Trophoblast cell (in vitro differentiated cells and primary cell): ENCODE results near the gene ZNF618.

Source experiments
- DNase-seq, 2 donors: peaks; one replicate each; pipeline ENCODE4 v3.0.0-alpha.2; 2016
- H2AFZ ChIP-seq: 2 replicates; pipeline ENCODE4 v1.6.1; 2013; ENCODE audit warnings: low read length, moderate library complexity, mild to moderate bottlenecking; ENCODE audit not compliant: insufficient read depth, poor library complexity
- H2AK5ac ChIP-seq: 2 replicates; pipeline ENCODE4 v1.6.1; 2013; ENCODE audit warnings: mild to moderate bottlenecking, low read length
- H2BK120ac ChIP-seq: 2 replicates; pipeline ENCODE4 v1.6.1; 2013; ENCODE audit warnings: low read length, mild to moderate bottlenecking, moderate library complexity; ENCODE audit not compliant: insufficient read depth, poor library complexity
- H2BK12ac ChIP-seq: 2 replicates; pipeline ENCODE4 v1.6.1; 2013; ENCODE audit warnings: mild to moderate bottlenecking, low read length, moderate library complexity
- H2BK5ac ChIP-seq: 2 replicates; pipeline ENCODE4 v1.6.1; 2013; ENCODE audit warnings: low read length, low read depth, moderate library complexity, mild to moderate bottlenecking; ENCODE audit not compliant: poor library complexity
- H3K14ac ChIP-seq: 2 replicates; pipeline ENCODE4 v1.6.1; 2013; ENCODE audit warnings: mild to moderate bottlenecking, low read length
- H3K18ac ChIP-seq: 2 replicates; pipeline ENCODE4 v1.6.1; 2013; ENCODE audit warnings: mild to moderate bottlenecking, low read length
- H3K23ac ChIP-seq: 2 replicates; pipeline ENCODE4 v1.6.1; 2013; ENCODE audit warnings: low read length
- H3K27ac ChIP-seq: 2 replicates; pipeline ENCODE4 v1.5.1; 2013; ENCODE audit warnings: low read depth, mild to moderate bottlenecking, inconsistent platforms, low read length, moderate library complexity
- H3K27me3 ChIP-seq: 2 replicates; pipeline ENCODE4 v1.6.1; 2013; ENCODE audit warnings: inconsistent platforms, mild to moderate bottlenecking, low read length, moderate library complexity; ENCODE audit not compliant: insufficient read depth
- H3K36me3 ChIP-seq, 2 experiments: 1 replicate in 1 of 2; 2 replicates in 1 of 2; pipeline ENCODE4 v1.6.1; 2013; ENCODE audit warnings: low read length in 2 of 2, mild to moderate bottlenecking in 2 of 2, moderate library complexity in 1 of 2; ENCODE audit not compliant: insufficient read depth in 2 of 2, control insufficient read depth in 1 of 2
- H3K4ac ChIP-seq: 2 replicates; pipeline ENCODE4 v1.6.1; 2013; ENCODE audit warnings: low read depth, mild to moderate bottlenecking, low read length, moderate library complexity
- H3K4me1 ChIP-seq, 2 experiments: 1 replicate in 1 of 2; 2 replicates in 1 of 2; pipeline ENCODE4 v1.6.1; 2013; ENCODE audit warnings: low read length in 2 of 2, mild to moderate bottlenecking in 2 of 2, moderate library complexity in 1 of 2; ENCODE audit not compliant: insufficient read depth in 2 of 2, control insufficient read depth in 1 of 2
- H3K4me2 ChIP-seq: 2 replicates; pipeline ENCODE4 v1.6.1; 2013; ENCODE audit warnings: inconsistent platforms, mild to moderate bottlenecking, low read length, moderate library complexity
- H3K4me3 ChIP-seq: 2 replicates; pipeline ENCODE4 v1.5.1; 2013; ENCODE audit warnings: mild to moderate bottlenecking, low read depth, low read length, inconsistent platforms
- H3K79me1 ChIP-seq: one replicate; pipeline ENCODE4 v1.6.1; 2013; ENCODE audit warnings: low read length
- H3K79me2 ChIP-seq: 2 replicates; pipeline ENCODE4 v1.6.1; 2013; ENCODE audit warnings: low read length, mild to moderate bottlenecking; ENCODE audit not compliant: control insufficient read depth, insufficient read depth, poor library complexity
- H3K9ac ChIP-seq: 2 replicates; pipeline ENCODE4 v1.6.1; 2013; ENCODE audit warnings: mild to moderate bottlenecking, low read length
- H3K9me3 ChIP-seq: 2 replicates; pipeline ENCODE4 v1.6.1; 2013; ENCODE audit warnings: low read depth, mild to moderate bottlenecking, control low read depth, inconsistent platforms, low read length; ENCODE audit not compliant: insufficient read depth
- H4K12ac ChIP-seq: 2 replicates; pipeline ENCODE4 v1.6.1; 2013; ENCODE audit warnings: low read depth, mild to moderate bottlenecking, low read length, moderate library complexity
- H4K8ac ChIP-seq: 2 replicates; pipeline ENCODE4 v1.6.1; 2013; ENCODE audit warnings: low read depth, mild to moderate bottlenecking, low read length, moderate library complexity
- H4K91ac ChIP-seq: one replicate; pipeline ENCODE4 v1.6.1; 2013; ENCODE audit warnings: low read depth, mild to moderate bottlenecking, low read length, moderate library complexity
- WGBS: extraction: QIAGEN DNeasy Blood & Tissue Kit; methylation state at CpG from one replicate; pipeline ENCODE4 v1.1.7; 2013; ENCODE audit warnings: missing lambda C conversion rate; ENCODE audit not compliant: insufficient read length, insufficient coverage; ENCODE audit errors: extremely low coverage; 5-methylcytosine and 5-hydroxymethylcytosine counted together

The ZNF618 gene

GRCh38 chr9:113931140-113931539 is 55.0 kb downstream of the ZNF618 start:
- Histone ChIP-seq H3K18ac (no peak overlapping the region), H2BK12ac (no peak overlapping the region), H2AFZ (no peak overlapping the region), H3K4me1 (no peaks in the 10 kb centered on the region), H4K12ac (no peak overlapping the region), H3K9me3 (no peaks in the 10 kb centered on the region), H3K4me2 (no peak overlapping the region), H3K27me3 (no peaks in the 10 kb centered on the region), H4K91ac (no peak overlapping the region), H3K4me3 (no peak overlapping the region), H4K8ac (no peak overlapping the region), H3K4ac (no peak overlapping the region), H2BK120ac (no peak overlapping the region), H3K79me1 (no peaks in the 10 kb centered on the region), H3K27ac (no peak overlapping the region), H2AK5ac (no peak overlapping the region), H3K14ac (no peak overlapping the region), H3K79me2 (no peaks in the 10 kb centered on the region), H3K23ac (no peak overlapping the region), H3K9ac (no peak overlapping the region), H2BK5ac (no peak overlapping the region), H3K36me3 (no peaks in the 10 kb centered on the region)
- WGBS: no CpG with 5 or more reads among the region's 5 CpGs
- DNase-seq: no peak

DNA sequence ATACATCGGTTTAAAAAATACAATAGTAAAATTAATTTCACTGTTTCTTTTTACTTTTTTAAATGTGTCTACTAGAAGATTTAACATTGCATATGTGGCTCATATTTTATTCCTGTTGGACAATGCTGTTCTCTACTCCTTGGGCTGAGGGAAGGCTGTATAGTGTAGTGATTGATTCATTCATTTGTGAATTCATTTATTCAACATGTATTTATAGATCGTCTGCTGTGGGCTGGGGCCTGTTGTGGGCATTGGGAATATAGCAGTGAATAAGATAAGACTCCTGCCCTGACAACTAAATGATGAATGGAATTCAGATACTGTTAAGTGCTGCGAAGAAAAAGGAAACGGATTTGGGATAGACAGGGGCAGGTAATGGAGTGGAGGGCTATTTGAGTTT is 55.7 kb downstream of the ZNF618 start:
- Histone ChIP-seq H3K4me1 (no peaks in the 10 kb centered on the region), H3K4me2 (no peak overlapping the region), H4K91ac (no peak overlapping the region), H2BK5ac (no peak overlapping the region), H3K14ac (no peak overlapping the region), H3K23ac (no peak overlapping the region), H3K36me3 (no peaks in the 10 kb centered on the region), H4K8ac (no peak overlapping the region), H3K4me3 (no peak overlapping the region), H3K18ac (no peak overlapping the region), H2BK12ac (no peak overlapping the region), H2AFZ (no peak overlapping the region), H3K9ac (no peak overlapping the region), H3K27me3 (no peaks in the 10 kb centered on the region), H3K27ac (no peak overlapping the region), H2BK120ac (no peak overlapping the region), H3K79me1 (no peaks in the 10 kb centered on the region), H3K79me2 (no peaks in the 10 kb centered on the region), H4K12ac (no peak overlapping the region), H3K9me3 (no peaks in the 10 kb centered on the region), H3K4ac (no peak overlapping the region), H2AK5ac (no peak overlapping the region)
- no peak for DNase-seq
- no CpG with 5 or more reads among the region's 4 CpGs for WGBS

GRCh38 chr9:113932906-113933584 is 56.9 kb downstream of the ZNF618 start:
- H4K8ac ChIP-seq: no peak overlapping the region
- H3K4me2 ChIP-seq: no peak overlapping the region
- H2BK12ac ChIP-seq: no peak overlapping the region
- H3K9ac ChIP-seq: no peak overlapping the region
- no peaks in the 10 kb centered on the region for H3K9me3 ChIP-seq
- no peak overlapping the region for H4K91ac ChIP-seq
- H4K12ac ChIP-seq: no peak overlapping the region
- no peak overlapping the region for H3K18ac ChIP-seq
- no peaks in the 10 kb centered on the region for H3K27me3 ChIP-seq
- no peak overlapping the region for H2BK5ac ChIP-seq
- H3K79me2 ChIP-seq: no peaks in the 10 kb centered on the region
- H2BK120ac ChIP-seq: no peak overlapping the region
- DNase-seq: no peak
- H3K23ac ChIP-seq: no peak overlapping the region
- no CpG with 5 or more reads among the region's 8 CpGs for WGBS
- no peak overlapping the region for H2AK5ac ChIP-seq
- H3K4me3 ChIP-seq: no peak overlapping the region
- H3K4me1 ChIP-seq: no peaks in the 10 kb centered on the region
- no peak overlapping the region for H2AFZ ChIP-seq
- H3K27ac ChIP-seq: no peak overlapping the region
- no peak overlapping the region for H3K14ac ChIP-seq
- no peaks in the 10 kb centered on the region for H3K79me1 ChIP-seq
- no peaks in the 10 kb centered on the region for H3K36me3 ChIP-seq
- H3K4ac ChIP-seq: no peak overlapping the region

GRCh38 chr9:113933671-113934070 is 57.6 kb downstream of the ZNF618 start:
- no peaks in the 10 kb centered on the region for H3K27me3 ChIP-seq
- no peaks in the 10 kb centered on the region for H3K79me2 ChIP-seq
- no peak overlapping the region for H3K9ac ChIP-seq
- no peak overlapping the region for H2AK5ac ChIP-seq
- H3K27ac ChIP-seq: no peak overlapping the region
- DNase-seq: no peak
- H2BK5ac ChIP-seq: no peak overlapping the region
- no peak overlapping the region for H3K14ac ChIP-seq
- no peak overlapping the region for H2AFZ ChIP-seq
- no peak overlapping the region for H3K4ac ChIP-seq
- no peak overlapping the region for H4K91ac ChIP-seq
- no peak overlapping the region for H3K4me3 ChIP-seq
- no peak overlapping the region for H3K4me2 ChIP-seq
- H3K36me3 ChIP-seq: no peaks in the 10 kb centered on the region
- H3K23ac ChIP-seq: no peak overlapping the region
- no peak overlapping the region for H4K8ac ChIP-seq
- H2BK12ac ChIP-seq: no peak overlapping the region
- no peaks in the 10 kb centered on the region for H3K9me3 ChIP-seq
- H3K18ac ChIP-seq: no peak overlapping the region
- no peak overlapping the region for H4K12ac ChIP-seq
- H3K4me1 ChIP-seq: no peaks in the 10 kb centered on the region
- no peak overlapping the region for H2BK120ac ChIP-seq
- no peaks in the 10 kb centered on the region for H3K79me1 ChIP-seq
